Neural progenitor cell (in vitro differentiated cells): ENCODE results near the gene ACOXL.

Experiments
- EZH2 ChIP-seq: fragments of 200-600 bp; sonication (generic); IDR thresholded peaks from 2 replicates; pipeline ENCODE4 v1.6.1; 2017; ENCODE audit warnings: antibody characterized with exemption, mild to moderate bottlenecking, moderate library complexity
- EZH2phosphoT487 ChIP-seq: fragments of 200-600 bp; sonication (generic); IDR thresholded peaks from 2 replicates; pipeline ENCODE4 v1.6.1; 2017; ENCODE audit warnings: antibody characterized with exemption
- TF ChIP-seq, protein P1 (sequence below): fragments of 200-600 bp; sonication (generic); IDR thresholded peaks from 2 replicates; pipeline ENCODE4 v1.5.1; 2017; ENCODE audit warnings: antibody characterized with exemption, mild to moderate bottlenecking

DNA sequence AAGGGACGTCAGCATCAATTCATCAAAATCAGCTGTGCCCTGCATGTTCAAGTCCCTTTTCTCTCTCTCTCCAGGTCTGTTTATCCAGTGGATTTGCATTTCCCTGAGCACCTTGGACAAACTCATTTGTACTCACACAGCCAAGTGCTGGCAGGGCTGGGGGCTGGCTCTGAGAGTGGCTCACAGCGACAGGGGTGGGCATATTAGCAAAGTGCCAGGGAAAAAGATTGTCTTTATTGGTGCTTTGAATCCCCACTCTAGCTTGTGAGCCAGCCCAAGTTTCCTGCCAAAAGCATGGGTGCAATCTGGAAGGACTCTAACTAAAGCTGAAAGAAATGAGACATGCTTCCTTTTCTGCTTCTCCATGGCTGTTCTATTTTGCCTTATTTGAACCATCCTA, 56.6 kb downstream of the ACOXL start:
- TF ChIP-seq, protein P1, sequence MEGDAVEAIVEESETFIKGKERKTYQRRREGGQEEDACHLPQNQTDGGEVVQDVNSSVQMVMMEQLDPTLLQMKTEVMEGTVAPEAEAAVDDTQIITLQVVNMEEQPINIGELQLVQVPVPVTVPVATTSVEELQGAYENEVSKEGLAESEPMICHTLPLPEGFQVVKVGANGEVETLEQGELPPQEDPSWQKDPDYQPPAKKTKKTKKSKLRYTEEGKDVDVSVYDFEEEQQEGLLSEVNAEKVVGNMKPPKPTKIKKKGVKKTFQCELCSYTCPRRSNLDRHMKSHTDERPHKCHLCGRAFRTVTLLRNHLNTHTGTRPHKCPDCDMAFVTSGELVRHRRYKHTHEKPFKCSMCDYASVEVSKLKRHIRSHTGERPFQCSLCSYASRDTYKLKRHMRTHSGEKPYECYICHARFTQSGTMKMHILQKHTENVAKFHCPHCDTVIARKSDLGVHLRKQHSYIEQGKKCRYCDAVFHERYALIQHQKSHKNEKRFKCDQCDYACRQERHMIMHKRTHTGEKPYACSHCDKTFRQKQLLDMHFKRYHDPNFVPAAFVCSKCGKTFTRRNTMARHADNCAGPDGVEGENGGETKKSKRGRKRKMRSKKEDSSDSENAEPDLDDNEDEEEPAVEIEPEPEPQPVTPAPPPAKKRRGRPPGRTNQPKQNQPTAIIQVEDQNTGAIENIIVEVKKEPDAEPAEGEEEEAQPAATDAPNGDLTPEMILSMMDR = no peak
- TF ChIP-seq EZH2 (no peak), EZH2phosphoT487 (no peak)
